NB4 (cell line): ENCODE results near the gene TMEM140.

Experiments used
- CTCF ChIP-seq: IDR thresholded peaks from one replicate; pipeline ENCODE4 v1.5.1; 2012; ENCODE audit warnings: low read depth, low read length
- MAX ChIP-seq: IDR thresholded peaks from 2 replicates; pipeline ENCODE4 v1.6.1; 2011; ENCODE audit warnings: low read depth, low read length
- MYC ChIP-seq: IDR thresholded peaks from 2 replicates; pipeline ENCODE4 v1.6.1; 2011; ENCODE audit warnings: low read depth, low read length
- POLR2A ChIP-seq: IDR thresholded peaks from 2 replicates; pipeline ENCODE4 v1.6.1; 2011; ENCODE audit warnings: mild to moderate bottlenecking; ENCODE audit not compliant: insufficient read length; ENCODE audit errors: extremely low read depth

GRCh38 chr7:135147341-135147898 is 452 bp upstream of the TMEM140 start:
- TF ChIP-seq CTCF (no peak), MAX (no peak), POLR2A (no peak), MYC (no peak)
